GM18505 (cell line): ENCODE measurements around the gene SMIM41.

ENCODE experiments used
- ATAC-seq: cut with Tn5 transposase; IDR thresholded peaks from one replicate; pipeline ENCODE4 v1.9.1; 2021; ENCODE audit not compliant: unreplicated experiment
- POLR2A ChIP-seq: IDR thresholded peaks from 4 replicates; pipeline ENCODE4 v1.6.1; 2011; ENCODE audit warnings: borderline replicate concordance; ENCODE audit not compliant: insufficient read depth, insufficient read length; ENCODE audit errors: extremely low read depth

SMIM41 gene

DNA sequence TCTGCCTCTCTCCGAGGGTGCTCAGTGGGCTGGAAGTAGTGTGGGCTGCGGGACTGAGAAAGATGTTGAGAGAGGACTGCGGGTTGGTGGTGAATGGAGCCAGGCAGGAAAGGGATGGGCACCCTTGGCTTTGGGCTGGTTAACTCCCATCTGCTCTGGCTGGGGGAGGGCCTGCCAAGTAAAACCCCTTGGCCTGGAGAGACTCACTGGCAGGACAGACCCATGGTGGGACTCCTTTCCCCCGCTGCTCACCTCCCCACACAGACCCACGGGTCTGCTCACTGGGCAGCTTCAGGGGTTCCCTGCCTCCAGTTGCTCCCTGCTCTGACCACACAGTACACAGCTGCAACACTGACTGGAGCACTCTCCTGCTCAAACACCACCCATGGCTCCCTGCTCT, 58.2 kb downstream of the SMIM41 start:
- ATAC-seq = no peak
- TF ChIP-seq POLR2A = no peak

DNA sequence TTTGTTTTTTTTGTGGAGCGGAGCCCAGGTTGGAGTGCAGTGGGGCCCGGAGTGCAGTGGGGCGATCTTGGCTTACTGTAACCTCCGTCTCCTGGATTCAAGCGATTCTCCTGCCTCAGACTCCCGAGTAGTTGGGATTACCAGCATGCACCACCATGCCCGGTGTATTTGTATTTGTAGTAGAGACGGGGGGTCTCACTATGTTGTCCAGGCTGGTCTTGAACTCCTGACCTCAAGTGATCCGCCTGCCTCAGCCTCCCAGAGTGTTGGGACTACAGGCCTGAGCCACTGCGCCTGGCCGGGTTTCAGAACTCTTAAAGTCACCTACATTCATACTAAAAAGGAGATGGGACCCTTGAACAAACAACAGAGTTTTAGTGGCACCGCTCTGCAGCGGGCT, 59.6 kb downstream of the SMIM41 start:
- TF ChIP-seq POLR2A = no peak
- no peak for ATAC-seq

DNA sequence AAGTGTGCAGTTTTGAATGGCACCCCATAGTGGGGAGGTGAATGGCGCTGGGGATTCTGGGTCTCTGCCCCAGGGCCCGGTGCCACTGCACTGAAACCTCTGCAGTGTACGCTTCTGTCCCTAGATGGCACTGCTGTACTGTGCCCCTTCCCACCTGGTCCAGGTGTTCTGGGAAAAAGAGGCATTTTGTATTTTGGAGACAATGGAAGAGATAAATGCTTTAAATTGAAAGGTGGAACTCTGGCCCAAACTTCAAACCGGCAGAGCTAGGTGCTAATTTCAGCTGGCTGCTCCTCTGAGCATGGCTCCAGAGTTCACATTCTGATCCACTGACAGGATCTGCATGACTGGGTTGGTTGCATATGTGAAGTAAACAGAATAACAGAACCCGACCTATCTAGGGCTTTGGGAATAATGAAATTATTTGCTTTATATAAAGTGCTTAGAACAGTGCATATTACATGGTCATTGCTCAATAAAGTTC, 60.1 kb downstream of the SMIM41 start:
- no peak for ATAC-seq
- no peak for TF ChIP-seq POLR2A

DNA sequence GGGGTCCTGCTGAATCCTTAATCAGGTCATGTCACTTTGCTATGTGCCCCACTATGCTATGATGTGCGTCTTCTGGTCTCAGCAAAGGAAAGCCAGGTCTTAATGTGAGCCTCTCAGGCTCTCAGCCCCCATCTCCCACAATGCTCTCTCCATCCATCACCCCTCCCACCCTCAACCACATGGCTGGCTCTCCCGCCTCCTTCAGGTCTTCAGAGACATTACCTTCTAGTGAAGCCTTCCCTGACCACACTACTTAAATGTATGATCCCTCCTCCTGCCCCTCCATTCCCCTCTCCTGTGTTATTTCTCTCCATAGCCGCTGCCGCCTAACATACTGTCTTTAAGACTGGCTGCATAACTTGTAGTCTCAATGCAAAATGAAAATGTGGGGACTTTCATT, 61.8 kb downstream of the SMIM41 start:
- no peak for TF ChIP-seq POLR2A
- ATAC-seq = no peak

DNA sequence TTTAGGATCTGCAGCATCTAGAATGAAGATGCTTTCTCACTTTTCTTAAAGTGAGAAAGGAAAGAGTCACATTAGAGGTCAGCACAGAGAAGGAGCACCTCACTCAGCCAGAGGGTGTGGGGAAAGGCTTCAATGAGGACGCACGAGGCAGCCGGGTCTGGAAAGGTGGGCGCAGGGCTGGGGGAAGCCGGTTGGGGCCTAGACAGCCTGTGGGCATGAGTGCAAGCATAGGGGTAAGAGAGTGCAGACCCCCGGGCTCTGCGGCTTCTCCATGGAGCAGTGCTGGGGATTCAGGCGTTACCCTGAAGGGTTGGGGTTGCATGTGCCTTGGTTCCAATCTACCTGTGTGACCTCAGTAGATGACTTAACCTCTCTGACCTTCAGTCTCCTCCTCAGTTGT, 62.4 kb downstream of the SMIM41 start:
- no peak for TF ChIP-seq POLR2A
- ATAC-seq = no peak

DNA sequence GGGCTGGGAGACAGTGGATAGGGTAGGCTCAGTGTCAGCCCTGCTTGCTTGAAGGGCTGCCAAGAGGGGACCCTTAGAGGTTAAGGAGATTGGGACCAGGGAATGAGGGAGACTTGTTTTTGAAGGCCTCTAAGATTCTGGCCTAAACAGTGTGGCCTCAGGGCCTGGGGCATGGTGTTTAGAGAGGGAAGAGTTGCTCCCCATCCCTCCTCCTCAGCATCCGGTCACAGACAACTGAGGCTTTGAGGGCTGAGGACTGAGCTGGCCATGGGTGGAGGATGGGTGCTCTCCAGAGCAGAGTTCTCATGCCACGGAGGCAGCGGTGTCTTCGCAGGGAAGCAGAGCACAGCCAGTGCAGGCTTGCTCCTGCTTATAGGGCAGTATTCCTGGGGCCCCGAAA, 62.9 kb downstream of the SMIM41 start:
- TF ChIP-seq POLR2A = no peak
- ATAC-seq = no peak

DNA sequence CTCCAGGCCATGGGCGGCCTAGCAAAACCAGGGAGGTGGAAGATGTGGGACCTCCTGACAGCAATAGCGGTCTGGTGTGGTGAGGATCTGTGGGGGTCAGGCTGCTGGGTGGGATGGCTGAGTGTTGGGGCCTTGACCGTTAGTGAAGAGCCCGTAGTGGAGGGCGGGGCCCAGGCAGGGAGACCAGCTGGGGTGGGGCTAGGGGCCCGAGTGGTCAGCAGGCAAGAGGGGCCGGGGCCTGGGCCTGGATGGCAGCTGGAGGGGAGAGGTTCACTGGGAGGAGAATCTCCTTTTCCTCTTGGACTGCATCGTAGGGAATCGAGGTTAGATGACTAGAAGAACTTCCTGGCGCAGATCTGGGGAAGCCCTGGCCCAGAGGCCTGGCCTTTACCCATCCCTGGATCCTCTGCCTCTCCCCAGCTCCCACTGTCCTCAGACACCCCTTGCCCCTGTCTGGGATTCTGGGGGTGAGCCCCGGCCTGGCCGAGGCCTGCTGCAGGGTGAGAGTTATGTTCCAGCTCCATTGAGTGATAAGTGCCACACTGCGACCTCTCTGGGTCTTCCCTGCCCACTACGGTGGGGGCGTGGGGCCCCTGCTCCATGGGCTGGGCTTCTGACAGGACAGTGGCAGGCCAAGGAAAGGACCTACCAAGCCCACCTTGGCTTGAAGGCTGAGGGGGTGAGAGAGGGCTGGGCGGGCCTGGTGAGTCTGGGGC, 65.2 kb downstream of the SMIM41 start:
- no peak for ATAC-seq
- no peak for TF ChIP-seq POLR2A

DNA sequence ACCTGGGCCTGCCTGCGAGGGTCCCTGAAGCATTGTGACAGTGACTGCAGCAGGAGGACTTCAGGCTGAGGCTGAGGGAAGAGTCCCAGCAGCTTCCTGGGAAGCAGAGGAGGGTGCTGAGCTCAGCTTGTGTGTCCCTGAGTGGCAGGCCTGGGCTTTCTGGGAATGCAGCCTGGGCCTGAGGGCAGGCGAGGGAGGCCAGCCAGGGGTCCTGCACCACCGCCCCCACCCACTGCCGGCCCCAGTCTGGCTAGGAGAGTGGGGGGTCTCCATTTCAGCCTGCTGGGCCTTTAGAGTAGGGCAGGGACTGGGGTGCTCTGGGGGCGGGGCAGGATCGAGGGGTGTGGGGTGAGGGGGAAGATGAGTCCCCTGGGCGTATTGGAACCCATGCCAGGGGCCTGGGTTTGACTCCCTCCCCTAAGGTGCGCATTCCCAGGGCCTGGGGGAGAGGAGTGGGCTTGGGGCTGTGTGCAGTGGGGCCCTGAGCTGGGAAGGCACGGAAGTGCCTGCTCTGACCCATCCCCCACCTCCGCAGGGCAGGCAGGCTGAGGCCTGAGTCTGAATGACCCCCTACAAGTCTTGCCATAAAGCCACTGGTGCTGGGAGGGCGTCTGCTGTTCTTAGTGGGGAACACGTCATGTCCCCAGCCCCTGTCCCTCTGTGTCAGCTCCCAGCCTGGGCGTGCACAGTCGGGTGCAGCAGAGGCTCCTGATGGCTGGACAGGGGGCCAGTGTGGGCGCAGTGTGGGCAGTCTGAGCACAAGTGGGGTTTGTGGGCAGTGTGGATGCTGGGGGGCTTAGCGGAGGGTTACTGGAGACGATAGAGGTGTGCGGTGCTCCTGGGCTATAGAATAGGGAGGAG, 66.0 kb downstream of the SMIM41 start:
- no peak for ATAC-seq
- no peak for TF ChIP-seq POLR2A

DNA sequence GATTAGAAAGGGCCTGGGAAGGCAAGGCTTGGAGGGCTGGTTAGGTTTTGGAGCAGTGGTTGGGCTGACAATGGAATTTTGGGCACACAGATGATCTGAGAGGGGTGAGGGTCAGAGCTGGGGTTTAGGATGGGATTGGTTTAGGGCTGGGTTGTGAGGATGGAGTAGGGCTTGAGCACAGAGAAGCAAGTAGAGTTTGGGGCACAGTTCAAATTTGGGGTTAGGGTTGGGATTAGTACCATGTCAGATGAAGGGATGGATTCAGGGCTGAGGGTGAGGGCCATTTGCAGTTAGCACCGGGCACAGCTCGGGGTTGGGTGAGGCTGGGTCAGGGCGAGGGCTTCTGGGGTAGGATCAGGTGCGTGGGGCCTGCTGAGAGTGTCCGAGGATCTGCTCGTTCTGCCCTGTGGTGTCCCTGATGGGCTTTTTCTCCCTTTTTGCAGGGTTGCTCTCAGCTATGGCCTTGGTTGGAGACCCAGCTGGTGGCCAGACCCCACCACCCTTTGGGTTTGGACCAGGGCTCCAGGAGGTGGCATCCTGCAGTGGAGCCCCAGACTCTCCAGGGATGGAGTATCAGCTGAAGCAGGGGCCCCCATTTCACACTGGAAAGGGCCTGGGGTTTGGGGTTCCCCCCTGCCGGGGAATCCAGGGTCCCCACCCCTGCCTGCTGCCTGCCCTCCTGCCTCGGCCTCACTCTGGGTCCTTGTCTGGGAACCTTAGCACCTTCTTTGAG, 66.8 kb downstream of the SMIM41 start:
- ATAC-seq = no peak
- TF ChIP-seq POLR2A = no peak

DNA sequence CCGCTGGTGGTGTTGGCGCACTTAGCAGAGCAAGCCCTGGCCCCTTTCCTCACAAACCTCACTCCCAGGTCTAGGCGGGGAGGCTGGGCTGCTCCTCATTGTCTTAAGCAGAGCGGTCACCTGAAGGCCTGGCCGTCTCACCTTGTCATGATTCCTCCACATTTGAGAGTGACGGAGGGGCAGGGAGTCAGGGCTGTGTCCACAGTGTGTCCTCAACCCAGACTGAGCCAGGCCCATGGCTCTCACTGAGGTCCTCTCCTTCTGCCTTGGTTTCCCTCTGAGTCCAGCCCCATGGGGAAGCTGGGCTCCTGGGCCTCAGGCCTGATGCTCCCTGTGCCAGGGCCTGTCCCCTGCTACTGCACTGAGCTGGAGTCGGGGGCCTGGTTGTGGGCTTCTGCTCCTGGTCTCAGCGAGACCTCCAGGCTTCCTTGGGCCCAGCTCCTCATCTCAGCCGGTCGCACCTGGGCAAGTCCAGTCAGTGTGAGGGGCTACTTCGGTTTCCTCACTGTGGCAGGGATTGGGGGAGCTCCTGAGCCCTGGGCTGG, 67.4 kb downstream of the SMIM41 start:
- no peak for TF ChIP-seq POLR2A
- ATAC-seq = no peak

DNA sequence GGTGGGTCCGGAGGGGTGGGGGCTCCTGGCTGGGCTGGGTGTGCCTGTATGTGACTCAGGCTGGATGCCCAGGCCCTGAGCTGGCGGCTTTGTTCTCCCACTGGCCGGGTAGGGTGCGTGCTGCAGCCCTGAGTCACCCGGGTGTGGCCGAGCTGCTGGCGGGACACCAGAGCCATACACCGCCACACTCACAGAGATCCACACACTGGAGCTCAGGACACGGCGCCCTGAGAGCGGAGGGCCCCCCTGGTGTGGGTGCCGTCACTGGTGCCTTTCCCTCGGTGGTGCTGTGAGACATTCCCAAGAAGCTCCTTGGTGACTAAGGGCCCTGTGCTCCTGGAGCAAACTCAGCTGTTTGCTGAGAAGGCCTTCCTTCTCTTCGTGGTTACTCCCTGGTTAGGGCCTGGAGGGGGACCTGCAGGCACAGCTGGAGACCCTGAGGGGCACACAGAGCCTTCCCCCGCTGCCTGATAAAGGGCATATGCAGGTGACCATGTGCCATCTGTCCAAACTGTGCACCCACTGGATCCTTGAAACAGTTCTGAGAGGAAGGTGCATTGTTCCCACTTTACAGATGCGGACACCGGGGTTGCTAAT, 68.0 kb downstream of the SMIM41 start:
- no peak for ATAC-seq
- no peak for TF ChIP-seq POLR2A

DNA sequence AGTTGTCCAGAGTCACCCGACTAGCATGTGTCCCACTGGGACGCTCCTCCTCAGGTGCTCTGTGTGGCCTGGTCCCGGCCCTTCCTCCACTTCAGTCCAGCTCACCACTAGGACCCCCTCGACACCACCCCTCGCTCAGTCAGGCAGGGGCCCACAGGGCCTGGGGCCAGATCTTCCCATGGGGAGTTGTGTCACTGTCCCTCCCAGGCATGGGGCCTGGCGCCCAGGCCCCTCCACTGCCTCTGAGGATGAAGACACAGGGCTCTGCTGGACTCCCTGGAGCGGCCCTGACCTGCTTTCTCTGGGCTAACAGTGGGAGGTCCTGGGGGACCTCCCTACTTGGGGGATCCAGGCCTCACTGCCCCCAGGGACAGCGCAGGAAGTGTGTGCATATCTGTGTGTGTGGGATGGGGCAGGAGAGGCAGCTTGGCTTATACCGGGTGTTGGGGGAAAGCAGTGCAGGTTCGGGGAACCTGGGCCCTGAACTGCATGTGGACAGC, 68.5 kb downstream of the SMIM41 start:
- ATAC-seq = no peak
- no peak for TF ChIP-seq POLR2A
